Stimulated activated CD4-positive, alpha-beta T cell treated with anti-CD3 and anti-CD28 coated beads, Interleukin-12 subunit alpha, Interleukin-12 subunit beta, amount 100 ng/mL, for 24 hours (primary cell): Measurements from ENCODE around the gene PTF1A.

Source experiments
- DNase-seq, 2 experiments: peaks; one replicate each; pipeline ENCODE4 v3.0.0-alpha.2; 2020; ENCODE audit warnings: low read depth in 2 of 2

The PTF1A gene

GRCh38 chr10:23191764-23192711, at the start of gene PTF1A:
PTF1A (plus strand) TSS chr10:23192312; CDS start chr10:23192531, 219 bp downstream.
- no peak for DNase-seq

- DNase-seq = no peak
Observed at GRCh38 chr10:23146258-23146657, 45.9 kb upstream of the PTF1A start.

DNA sequence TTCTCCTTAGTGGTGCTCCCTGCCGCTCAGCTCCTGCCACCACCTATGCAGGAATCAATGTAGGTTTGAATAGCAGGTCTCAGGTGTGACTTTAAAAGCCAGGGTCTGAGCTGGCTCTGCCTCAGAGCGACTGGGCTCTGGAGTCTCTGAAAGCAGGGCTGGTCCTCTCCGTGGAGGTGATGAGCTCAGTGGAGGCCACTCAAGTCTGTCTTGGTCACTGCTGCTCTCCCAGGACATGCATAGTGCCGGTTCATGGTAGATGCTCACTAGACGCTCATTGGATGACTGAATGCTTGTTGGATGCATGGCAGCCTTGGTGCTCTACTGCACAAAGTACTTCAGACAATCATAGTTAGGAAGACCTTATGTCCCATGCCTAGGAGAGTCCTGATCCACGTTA, 45.1 kb upstream of the PTF1A start:
- no peak for DNase-seq

DNA sequence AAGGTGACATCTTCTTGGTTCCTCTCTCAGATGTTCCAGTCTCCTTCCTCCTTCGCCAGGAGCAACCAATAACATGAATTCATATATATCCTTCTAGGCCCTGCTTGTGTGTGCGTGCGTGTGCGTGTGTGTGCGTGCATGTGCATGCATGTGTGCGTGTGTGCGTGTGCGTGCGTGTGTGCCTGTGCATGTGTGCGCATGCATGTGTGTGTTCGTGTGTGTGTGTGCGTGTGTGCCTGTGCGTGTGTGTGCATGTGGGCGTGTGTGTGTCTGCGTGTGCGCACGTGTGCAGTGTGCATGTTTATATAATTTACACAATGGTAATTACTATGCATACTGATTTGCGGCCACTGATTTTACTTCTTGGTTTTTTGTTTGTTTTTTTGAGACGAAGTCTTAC, 43.9 kb upstream of the PTF1A start:
- DNase-seq = no peak

GRCh38 chr10:23150091-23150490, 42.0 kb upstream of the PTF1A start:
- no peak for DNase-seq

DNA sequence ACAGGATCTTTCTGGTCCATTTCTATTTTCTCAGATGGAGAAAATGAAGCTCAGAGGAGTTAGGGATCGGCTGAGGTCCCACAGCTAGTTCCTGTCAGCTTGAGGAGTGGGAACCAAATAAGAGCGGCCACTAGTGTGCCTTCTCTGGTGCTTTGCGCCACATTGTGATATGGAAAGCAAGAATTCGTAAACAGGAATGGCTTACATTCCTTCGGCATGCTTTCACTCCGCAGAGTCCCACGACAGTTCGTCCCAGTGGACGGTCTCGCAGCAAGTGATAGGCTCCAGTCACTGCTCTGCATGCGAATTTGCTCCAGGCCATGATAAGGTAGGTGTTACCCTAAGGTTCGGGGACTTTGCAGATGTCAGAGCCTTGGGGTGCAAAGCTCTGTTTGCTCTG, 41.5 kb upstream of the PTF1A start:
- DNase-seq = no peak

DNA sequence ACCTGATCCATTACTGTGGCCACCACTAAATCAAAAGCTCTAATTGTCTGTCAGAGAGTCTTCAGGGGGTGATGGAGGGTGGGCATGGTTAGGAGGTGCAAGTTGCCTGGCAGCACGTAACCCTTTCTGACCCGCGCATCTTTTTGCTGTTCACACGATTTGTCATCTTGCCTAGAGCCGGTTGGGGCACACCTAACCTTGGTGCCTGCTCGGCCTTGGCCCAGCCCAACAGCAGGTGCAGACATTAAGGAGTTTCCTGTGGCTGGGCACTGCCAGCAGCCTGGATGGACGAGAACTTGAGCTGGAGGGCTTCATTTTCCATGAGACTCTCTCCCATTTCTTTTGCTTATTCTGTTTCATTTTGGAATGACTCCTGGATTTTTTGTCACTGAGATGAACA, 41.0 kb upstream of the PTF1A start:
- no peak for DNase-seq

DNA sequence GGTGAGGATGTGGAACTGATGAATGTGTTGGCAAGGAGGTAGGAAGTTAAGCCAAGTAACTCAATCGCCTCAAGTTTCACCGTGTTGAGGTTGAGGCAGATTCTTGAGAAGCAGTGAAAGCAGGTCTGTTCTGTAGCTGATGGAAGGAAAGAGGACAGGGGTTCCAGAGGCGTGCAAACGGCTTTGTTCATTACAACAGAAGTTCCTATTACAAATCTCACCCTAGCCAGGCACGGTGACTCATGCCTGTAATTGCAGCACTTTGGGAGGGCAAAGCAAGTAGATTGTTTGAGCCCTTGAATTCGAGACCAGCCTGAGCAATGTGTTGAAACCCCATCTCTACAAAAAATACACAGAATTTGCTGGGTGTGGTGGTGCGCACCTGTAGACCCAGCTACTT, 36.9 kb upstream of the PTF1A start:
- no peak for DNase-seq

- DNase-seq = no peak
Observed at GRCh38 chr10:23156447-23157150, 35.5 kb upstream of the PTF1A start.

- no peak for DNase-seq
Observed at GRCh38 chr10:23157239-23157681, 34.9 kb upstream of the PTF1A start.

DNA sequence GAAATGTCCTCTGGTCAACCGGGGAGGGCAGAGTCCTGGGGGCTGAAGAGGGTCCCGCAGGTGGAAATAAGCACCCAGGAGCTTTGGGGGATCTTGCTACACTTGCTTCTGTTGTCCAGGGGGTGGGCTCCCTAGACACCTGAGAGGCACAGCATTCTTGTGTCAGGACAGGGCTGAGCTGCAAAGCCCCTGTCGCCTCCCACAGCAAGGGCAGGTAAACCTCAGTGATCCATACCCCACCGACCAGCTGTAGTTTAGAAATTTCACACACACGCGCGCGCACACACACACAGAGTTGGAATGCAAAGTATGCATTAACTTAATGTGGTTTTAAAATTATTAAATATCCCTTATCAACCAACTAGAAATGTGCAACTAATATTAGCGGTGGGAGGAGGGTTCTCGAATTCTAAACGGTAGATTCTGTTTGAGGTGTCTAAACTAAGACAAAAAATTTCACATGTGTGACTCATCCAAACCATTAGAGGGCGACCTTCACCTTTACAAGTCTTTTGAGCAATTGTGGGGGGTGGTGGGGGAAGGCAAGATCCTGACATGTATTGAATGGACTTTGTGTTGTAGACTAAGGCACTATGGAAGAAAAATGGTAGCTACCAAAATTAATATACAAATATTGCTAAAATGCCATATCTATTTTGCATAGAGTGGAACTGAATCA, 34.3 kb upstream of the PTF1A start:
- DNase-seq = no peak

DNA sequence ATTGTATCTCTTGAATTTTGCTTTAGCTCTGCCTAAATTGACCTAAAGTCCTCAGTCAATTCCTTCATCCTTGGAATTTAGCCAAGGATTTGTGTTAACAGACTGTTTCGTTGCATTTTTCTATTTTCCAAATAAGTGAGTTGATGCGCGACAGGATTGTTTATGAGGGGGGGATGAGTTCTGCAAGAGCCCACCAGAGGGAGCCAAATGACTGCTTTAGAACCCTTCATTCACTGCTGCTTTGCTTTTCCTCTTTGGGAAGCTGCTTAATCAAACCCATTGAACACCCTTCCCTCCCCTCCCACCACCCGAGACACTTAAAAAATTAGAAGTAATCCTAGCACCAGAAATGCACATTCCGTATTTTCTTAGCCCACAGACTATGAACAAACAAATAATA, 33.7 kb upstream of the PTF1A start:
- DNase-seq = peak in 1 of 2 experiments; percentile 20

DNA sequence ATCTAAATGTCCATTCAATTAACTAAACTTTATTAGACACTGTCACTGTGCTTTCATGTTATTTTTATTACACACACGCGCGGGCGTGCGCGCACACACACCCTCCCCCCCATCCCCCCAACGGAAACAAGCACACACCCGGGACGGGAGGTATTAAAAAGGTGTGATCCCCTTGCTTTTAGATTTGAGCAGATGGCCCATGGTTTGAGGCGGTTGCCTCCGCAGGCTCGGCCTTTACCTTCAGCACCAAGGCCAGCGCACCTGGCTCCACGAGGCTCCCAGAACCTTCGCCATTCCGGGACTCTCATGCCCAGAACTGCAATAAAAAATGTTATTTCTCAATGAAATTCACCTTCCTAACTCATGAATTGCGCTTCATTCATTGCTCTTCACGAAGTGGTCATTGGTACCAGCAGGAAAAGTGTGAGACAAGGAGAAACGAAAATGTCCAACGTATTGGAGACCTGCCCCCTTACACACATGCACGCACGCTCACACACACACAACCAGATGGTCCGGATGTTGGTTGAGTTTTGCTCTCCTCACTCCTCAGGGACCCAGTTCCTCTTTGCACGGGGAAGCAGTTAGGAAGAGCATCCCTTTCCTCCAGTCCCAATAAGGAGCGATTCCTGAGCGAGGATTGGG, 20.8 kb upstream of the PTF1A start:
- DNase-seq = no peak

- no peak for DNase-seq
Observed at GRCh38 chr10:23172429-23173213, 19.5 kb upstream of the PTF1A start.

- no peak for DNase-seq
Observed at GRCh38 chr10:23173214-23174073, 18.7 kb upstream of the PTF1A start.

DNA sequence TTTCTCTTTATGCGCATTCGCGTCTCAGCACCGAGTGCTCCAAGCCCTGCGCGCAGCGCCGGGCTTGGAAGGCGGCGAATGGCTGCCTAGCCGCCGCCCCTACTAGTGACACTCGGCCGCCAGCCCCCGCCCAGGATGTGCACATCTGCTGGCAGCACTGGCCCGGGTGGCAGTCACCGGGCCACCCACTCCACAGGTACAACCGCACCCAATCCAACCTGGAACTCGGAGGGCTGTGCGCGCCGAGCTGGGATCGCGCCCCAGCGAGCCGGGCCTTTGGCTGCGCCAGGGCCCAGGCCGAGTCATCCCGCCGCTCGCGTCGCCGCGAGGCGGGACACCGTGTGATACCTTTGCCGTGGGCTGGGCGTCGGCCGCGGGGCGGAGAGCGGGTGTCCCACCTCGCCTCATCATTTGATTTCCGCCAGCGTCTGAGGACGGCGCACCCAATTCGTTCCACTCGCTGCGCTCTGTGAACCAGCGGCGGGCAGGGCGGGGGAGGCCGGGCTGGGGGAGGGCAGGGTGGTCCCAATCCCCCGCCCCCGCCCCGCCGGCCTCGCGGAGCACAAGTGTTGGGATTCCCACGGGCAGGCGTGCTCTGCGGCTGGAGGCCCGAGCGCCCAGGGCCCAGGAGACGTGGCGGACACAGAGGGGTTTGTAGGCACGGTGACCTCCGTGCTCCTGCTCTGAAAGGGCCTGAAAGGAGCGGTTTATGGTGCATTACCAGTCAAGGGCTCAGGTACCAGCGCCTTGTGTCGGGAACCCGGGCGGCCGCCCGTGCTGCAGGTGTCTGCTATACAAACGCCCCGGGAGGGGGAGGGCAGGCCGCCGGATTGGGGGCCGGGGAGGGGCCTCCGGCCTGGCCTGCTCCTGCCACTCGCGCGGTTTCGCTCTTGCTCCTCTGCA, 17.8 kb upstream of the PTF1A start:
- DNase-seq = no peak

GRCh38 chr10:23174977-23175512, 17.1 kb upstream of the PTF1A start:
- DNase-seq = no peak

- DNase-seq = no peak
Observed at GRCh38 chr10:23186178-23186577, 5.9 kb upstream of the PTF1A start.

- DNase-seq = no peak
Observed at GRCh38 chr10:23186697-23187096, 5.4 kb upstream of the PTF1A start.
